ENCODE results near the gene KSR2. TPM values are rescaled to one million over a fixed set of nuclear protein-coding genes. Genes with fewer than 3 reads are reported as not detected.

KSR2 gene
- total and polyA plus RNA-seq, 10 of the 15 experiments (the other 5 are each of a cell fraction or from before 2014, with no cell fraction given): under 0.01 to 1.5 (median 0.01) TPM; not detected in 3

DNA sequence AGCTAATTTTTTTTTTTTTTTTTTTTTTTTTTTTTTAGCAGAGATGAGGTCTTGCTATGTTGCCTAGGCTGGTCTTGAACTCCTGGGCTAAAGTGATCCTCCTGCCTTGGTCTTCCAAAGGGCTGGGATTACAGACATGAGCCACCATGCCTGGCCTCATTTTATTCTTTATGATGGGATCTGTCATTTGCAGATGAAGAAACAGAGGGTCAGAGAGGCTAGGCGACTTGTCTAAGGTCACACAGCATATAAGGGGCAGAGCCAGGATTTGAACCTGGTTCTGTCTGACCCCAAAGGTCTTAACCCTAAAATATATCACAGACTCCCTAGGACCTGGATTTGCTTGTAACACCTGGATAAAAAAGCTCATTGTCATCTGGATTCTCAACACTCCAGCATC, 282.6 kb downstream of the KSR2 start (continued):
- TF ChIP-seq CUX1 (IDR thresholded peaks at IDR 0.05; ENCODE audit: insufficient replicate concordance, low read depth, low read length) (no peak), TBL1XR1 (IDR thresholded peaks at IDR 0.05; ENCODE audit: low read depth, low read length) (no peak), TAF1 (IDR thresholded peaks at IDR 0.05; ENCODE audit: borderline replicate concordance, low read depth, low read length) (no peak)

DNA sequence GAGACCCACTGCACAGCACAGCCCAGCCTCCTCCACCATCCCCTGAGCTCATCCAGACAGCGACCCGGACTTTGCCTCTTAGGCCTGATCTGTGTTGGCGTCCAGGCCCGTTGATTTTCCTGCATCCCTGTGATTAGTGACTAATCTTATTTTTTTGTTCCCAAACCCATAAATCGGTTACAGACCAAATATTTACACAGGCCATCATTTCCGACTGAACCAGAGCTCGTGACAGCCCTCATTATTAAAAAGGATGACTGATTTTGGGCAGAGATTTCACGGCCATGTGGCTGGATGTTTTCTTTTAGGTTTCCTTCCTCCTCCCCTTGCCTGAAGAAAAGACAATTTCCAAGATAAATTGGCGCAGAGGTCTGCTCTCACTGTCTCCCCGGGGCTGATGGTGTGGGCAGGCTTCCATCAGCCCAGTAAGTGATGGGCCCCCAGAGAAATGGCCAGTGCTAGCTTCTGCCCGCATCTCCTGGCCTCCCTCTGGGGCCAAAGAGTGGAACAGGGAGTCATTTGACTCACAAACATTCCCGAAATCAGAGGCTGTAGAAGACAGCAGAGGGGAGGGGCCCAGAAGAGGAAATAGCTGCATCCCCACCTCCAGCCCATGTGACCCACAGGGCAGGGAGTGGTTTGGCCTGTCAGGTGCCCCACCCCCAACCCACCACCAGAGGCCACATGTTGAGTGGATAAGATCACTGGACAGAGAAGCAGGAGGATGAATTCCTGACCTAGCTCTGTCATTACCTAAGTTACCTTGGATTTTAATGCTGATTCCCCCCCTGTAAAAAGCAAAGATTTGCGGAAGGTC, 283.5 kb downstream of the KSR2 start:
- H3K9ac ChIP-seq (ENCODE audit: control insufficient read depth, insufficient read depth, low read length): no peak overlapping the region
- no peaks in the 10 kb centered on the region for H3K79me2 ChIP-seq (ENCODE audit: control insufficient read depth, insufficient read depth, low read length)
- ChIA-PET RAD21 (ENCODE audit: unreplicated experiment) (no interaction called here), POLR2A (interaction anchor here (0.8 kb wide), 1 partner anchor 649 kb away, joined by 3 read pairs; no protein-coding TSS in a partner anchor), CTCF (interaction anchor here (0.8 to 1.8 kb wide), 4 partner anchors 13 to 172 kb away, joined by 3 to 5 read pairs (median 3); no protein-coding TSS in a partner anchor), SMC1A (ENCODE audit: uncharacterized antibody, unreplicated experiment) (interaction anchor here (0.7 to 1.3 kb wide), 2 partner anchors 9 kb away, joined by 3 read pairs; no protein-coding TSS in a partner anchor)
- H3K4me2 ChIP-seq (ENCODE audit: control insufficient read depth, insufficient read depth): no peak overlapping the region
- no peak for ATAC-seq
- no peak for FAIRE-seq
- intact Hi-C loops (cut with micrococcal nuclease; ENCODE audit: unreplicated experiment) (no loop called here), in situ Hi-C loops (cut with MboI) (no loop called here)
- no peaks in the 10 kb centered on the region for H3K4me1 ChIP-seq (ENCODE audit: control insufficient read depth, insufficient read depth, low read length)
- no peaks in the 10 kb centered on the region for H3K36me3 ChIP-seq (ENCODE audit: control insufficient read depth in 2 of 2, insufficient read depth in 2 of 2, low read length in 1 of 2)
- H3K27me3 ChIP-seq (replicated peaks in 1 of 2; ENCODE audit: control insufficient read depth in 2 of 2, insufficient read depth in 2 of 2, low read length in 1 of 2): no peaks in the 10 kb centered on the region
- no peak overlapping the region for H3K27ac ChIP-seq (ENCODE audit: control insufficient read depth, insufficient read depth)
- TF ChIP-seq, protein P1, sequence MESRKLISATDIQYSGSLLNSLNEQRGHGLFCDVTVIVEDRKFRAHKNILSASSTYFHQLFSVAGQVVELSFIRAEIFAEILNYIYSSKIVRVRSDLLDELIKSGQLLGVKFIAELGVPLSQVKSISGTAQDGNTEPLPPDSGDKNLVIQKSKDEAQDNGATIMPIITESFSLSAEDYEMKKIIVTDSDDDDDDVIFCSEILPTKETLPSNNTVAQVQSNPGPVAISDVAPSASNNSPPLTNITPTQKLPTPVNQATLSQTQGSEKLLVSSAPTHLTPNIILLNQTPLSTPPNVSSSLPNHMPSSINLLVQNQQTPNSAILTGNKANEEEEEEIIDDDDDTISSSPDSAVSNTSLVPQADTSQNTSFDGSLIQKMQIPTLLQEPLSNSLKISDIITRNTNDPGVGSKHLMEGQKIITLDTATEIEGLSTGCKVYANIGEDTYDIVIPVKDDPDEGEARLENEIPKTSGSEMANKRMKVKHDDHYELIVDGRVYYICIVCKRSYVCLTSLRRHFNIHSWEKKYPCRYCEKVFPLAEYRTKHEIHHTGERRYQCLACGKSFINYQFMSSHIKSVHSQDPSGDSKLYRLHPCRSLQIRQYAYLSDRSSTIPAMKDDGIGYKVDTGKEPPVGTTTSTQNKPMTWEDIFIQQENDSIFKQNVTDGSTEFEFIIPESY (IDR thresholded peaks at IDR 0.05): no peak
- no peak for TF ChIP-seq SKIL (IDR thresholded peaks at IDR 0.05; ENCODE audit: low read depth, poor library complexity, severe bottlenecking)
- no peak for TF ChIP-seq MEF2A (IDR thresholded peaks at IDR 0.05; ENCODE audit: insufficient read depth, low read depth, low read length)
- no peak for TF ChIP-seq RCOR1 (conservative IDR thresholded peaks at IDR 0.05; ENCODE audit: low read depth, low read length)
- 0 out of 2 replicates have a peak, but pooled peaks have one; percentile 19 for TF ChIP-seq RAD51 (IDR thresholded peaks at IDR 0.05)
- no peak overlapping the region for H2AFZ ChIP-seq (ENCODE audit: control insufficient read depth, low read depth, low read length)
- H3K9me3 ChIP-seq (replicated peaks; ENCODE audit: control insufficient read depth, insufficient read depth, low read length): no peaks in the 10 kb centered on the region
- no TSS peak for BruUV-seq (replicated peaks)
- DNase-seq (ENCODE audit: low read depth, low spot score): no peak
- no peaks in the 10 kb centered on the region for H4K20me1 ChIP-seq (ENCODE audit: control insufficient read depth, insufficient read depth)
- no peak overlapping the region for H3K4me3 ChIP-seq
- WGBS (ENCODE audit: insufficient coverage, insufficient replicate concordance, low lambda C conversion rate, missing lambda C conversion rate): 28% methylated on average over 13 of the region's 13 CpGs

Data from GM12878 (cell line).